Activated CD8-positive, alpha-beta memory T cell treated with anti-CD3 and anti-CD28 coated beads, Interleukin-2, amount 50 U/mL, for 1 hour (primary cell): ENCODE data around the gene C10orf95.

Experiments used
- DNase-seq: peaks from one replicate; pipeline ENCODE4 v3.0.0-alpha.2; 2020; ENCODE audit errors: extremely low read depth

C10orf95 gene

DNA sequence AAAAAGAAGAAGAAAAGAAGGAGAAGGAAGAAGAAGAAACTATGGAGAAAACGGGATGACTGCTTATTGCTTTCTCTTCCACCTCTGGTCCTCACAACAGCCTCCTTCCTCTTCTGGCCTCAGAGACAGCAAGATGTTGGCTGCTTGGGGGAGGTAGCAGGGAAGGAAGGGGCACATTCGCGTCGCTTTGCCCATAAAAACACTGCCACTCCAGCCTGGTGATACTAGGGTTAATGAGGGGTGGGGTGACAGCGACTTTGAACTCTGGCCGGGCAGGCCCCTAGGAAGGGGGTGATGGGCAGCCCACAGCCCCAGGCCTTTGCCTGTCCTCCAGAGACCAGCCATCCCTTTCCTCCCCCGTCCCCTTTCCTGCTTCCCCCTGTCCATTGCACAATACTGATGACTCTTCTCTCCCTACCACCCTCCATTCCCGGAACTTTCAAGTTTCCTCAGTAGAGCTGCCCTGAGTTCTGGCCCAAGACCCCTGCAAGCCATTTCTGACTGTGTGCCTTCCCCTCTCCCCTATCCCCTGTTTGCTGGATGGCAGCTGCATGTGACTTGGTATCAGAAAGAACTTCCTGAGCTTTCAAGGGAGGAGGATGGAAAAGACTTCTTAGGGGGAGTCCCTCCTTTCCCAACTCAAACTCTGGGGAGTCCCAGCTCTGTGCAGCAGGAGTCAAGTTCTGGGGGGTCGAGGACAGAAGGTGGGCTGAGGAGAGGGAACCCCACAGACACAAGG, 16.8 kb downstream of the C10orf95 start:
- DNase-seq: no peak

- no peak for DNase-seq
Measured at GRCh38 chr10:102433619-102434046, 17.7 kb downstream of the C10orf95 start.

- peak; percentile 82 for DNase-seq
Measured at GRCh38 chr10:102432162-102432950, 19.0 kb downstream of the C10orf95 start, which contains the start of gene CUEDC2. TSS of gene CUEDC2 (minus strand) at chr10:102432574. CDS start at chr10:102425188, 7,386 bp downstream.

- no peak for DNase-seq
Measured at GRCh38 chr10:102431452-102432124, 19.8 kb downstream of the C10orf95 start.

GRCh38 chr10:102429468-102429867, 21.9 kb downstream of the C10orf95 start:
- DNase-seq: no peak

GRCh38 chr10:102426803-102427287, 24.5 kb downstream of the C10orf95 start:
- no peak for DNase-seq

DNA sequence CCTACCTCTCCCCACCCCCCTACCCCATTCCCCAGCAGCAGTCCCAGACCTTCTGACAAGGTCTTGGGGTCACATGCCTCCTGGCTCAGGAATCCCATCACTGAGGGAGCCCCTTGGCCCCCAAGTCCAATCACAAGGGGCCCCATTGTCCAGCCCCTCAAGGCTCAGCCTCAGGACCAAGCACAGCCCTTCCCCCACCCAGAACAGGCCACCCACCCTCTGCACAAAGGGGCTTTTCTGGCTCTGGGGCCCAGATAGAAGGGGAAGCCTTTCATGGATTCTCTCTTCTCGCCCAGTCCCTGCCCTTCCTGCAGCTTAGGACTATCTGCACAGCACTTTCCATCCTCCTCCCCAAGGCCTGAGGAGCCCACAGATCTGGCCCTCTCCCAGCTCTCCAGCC, 25.9 kb downstream of the C10orf95 start:
- DNase-seq: no peak

- DNase-seq: no peak
Measured at GRCh38 chr10:102424916-102425315, 26.4 kb downstream of the C10orf95 start.

DNA sequence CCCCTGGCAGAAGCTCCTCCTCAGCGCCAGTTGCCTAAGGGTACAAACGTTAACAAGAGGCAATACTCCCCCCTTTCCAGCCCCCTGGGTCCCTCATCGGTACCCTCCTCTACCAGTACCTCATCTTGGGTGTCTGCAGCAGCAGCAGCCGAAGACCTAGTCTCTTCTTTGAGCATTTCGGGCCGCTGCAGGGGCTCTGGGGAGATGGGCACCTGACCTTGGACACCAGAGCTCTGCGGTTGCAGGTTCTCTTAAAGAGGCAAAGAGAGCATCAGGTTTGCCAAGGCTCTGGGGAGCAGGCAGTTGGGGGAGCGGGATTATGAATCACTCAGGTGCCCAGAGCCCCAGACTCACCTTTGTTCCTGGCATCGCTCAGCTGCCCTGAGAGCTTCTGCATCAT, 27.2 kb downstream of the C10orf95 start:
- no peak for DNase-seq

DNA sequence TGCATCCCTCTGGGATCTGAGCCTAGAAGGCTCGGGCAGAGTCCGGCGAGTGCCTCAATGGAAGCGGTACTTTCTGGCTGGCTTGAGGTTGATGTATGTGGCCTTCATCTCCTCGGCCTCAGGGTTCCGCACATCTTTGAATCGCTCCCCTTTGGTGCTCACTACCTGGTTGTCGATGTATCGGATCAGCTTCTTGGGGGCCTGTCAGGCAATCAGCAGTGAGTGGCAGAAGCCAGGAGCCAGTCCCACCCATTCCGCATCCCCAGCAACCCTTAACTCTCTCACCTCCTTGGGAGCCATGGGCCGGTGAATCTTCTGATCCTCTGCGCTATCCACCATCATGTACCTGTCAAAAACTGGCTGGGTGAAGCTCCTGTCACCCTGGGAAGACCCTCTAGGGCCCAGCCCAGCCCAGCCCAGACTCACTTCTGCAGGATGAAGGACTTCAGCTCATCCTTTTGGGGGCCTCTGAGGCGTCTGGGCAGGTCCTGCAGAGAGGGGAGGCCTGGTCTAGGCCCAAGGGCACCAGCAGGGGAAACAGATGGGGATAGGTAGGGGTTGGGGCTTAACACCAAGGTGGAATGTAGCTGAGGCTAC, 27.9 kb downstream of the C10orf95 start:
- no peak for DNase-seq

- no peak for DNase-seq
Measured at GRCh38 chr10:102422545-102423129, 28.7 kb downstream of the C10orf95 start.

DNA sequence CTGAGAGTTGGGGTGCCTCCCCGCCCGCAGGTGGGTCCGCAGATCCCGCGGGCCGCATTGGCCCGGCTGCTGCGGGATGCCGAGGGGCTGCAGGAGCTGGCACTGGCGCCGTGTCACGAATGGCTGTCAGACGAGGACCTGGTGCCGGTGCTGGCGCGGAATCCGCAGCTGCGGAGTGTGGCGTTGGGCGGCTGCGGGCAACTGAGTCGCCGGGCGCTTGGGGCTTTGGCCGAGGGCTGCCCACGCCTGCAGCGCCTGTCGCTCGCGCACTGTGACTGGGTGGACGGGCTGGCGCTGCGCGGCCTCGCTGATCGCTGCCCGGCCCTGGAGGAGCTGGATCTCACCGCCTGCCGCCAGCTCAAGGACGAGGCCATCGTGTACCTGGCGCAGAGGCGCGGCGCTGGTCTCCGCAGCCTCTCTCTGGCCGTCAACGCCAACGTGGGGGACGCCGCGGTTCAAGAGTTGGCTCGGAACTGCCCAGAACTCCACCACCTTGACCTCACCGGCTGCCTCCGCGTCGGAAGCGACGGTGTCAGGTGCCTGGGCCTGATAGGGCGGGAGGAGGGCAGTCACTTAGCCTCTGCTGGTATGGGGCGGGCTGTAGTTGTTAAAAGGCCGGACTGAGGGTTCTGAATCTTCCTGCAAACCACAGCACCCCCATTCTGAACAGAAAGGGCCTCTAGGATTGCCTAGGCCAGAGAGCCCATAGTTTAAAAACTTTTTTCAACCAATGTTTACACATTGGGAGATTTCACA, 29.4 kb downstream of the C10orf95 start:
- DNase-seq: no peak

GRCh38 chr10:102421507-102421756, 29.9 kb downstream of the C10orf95 start:
- no peak for DNase-seq

GRCh38 chr10:102420714-102421506, 30.4 kb downstream of the C10orf95 start, which contains the start of gene FBXL15:
TSS of gene FBXL15 (plus strand) at chr10:102420836. CDS start at chr10:102421130, 294 bp downstream.
- peak; percentile 94 for DNase-seq

GRCh38 chr10:102420181-102420713, 31.1 kb downstream of the C10orf95 start:
- no peak for DNase-seq

GRCh38 chr10:102419269-102420180, 31.8 kb downstream of the C10orf95 start:
- no peak for DNase-seq

- no peak for DNase-seq
Measured at GRCh38 chr10:102418622-102419268, 32.6 kb downstream of the C10orf95 start, which contains the start of gene PSD. TSS of gene PSD (minus strand) at chr10:102418785. CDS start at chr10:102417038, 1,747 bp downstream.

GRCh38 chr10:102416695-102417094, 34.6 kb downstream of the C10orf95 start:
- DNase-seq: no peak
